ENCODE results near the gene EDIL3. TPM values are rescaled to one million over a fixed set of nuclear protein-coding genes. Genes with fewer than 3 reads are reported as not detected.

Gene EDIL3
- polyA plus RNA-seq, 2 donors, result 1.6 to 2.7 TPM

- WGBS, 2 donors, result 83 to 92% methylated on average over 4 of the region's 4 CpGs
- no peaks in the 10 kb centered on the region for H3K36me3 ChIP-seq (ENCODE audit: control insufficient read depth in 2 of 2, insufficient read depth in 2 of 2, low read length in 1 of 2)
- H3K27ac ChIP-seq (ENCODE audit: low read depth in 2 of 2, low read length in 1 of 2), result no peak overlapping the region
- H3K4me1 ChIP-seq (ENCODE audit: control insufficient read depth in 2 of 2, insufficient read depth in 2 of 2, low read length in 1 of 2), result no peaks in the 10 kb centered on the region
- no peaks in the 10 kb centered on the region for H3K27me3 ChIP-seq (ENCODE audit: control insufficient read depth in 1 of 2, insufficient read depth in 2 of 2, low read length in 2 of 2)
- no peaks in the 10 kb centered on the region for H3K9me3 ChIP-seq (ENCODE audit: control insufficient read depth in 2 of 2, insufficient read depth in 1 of 2, low read depth in 1 of 2, low read length in 1 of 2)
- H3K4me3 ChIP-seq (ENCODE audit: low read depth in 1 of 2, low read length in 2 of 2), result no peak overlapping the region
Measured at GRCh38 chr5:83983852-83984251, 400.8 kb downstream of the EDIL3 start.

GRCh38 chr5:83973925-83974815 is 410.5 kb downstream of the EDIL3 start:
- Histone ChIP-seq H3K27me3 (ENCODE audit: control insufficient read depth in 1 of 2, insufficient read depth in 2 of 2, low read length in 2 of 2) (no peaks in the 10 kb centered on the region), H3K4me1 (ENCODE audit: control insufficient read depth in 2 of 2, insufficient read depth in 2 of 2, low read length in 1 of 2) (no peaks in the 10 kb centered on the region), H3K9me3 (ENCODE audit: control insufficient read depth in 2 of 2, insufficient read depth in 1 of 2, low read depth in 1 of 2, low read length in 1 of 2) (no peaks in the 10 kb centered on the region), H3K36me3 (ENCODE audit: control insufficient read depth in 2 of 2, insufficient read depth in 2 of 2, low read length in 1 of 2) (no peaks in the 10 kb centered on the region), H3K27ac (ENCODE audit: low read depth in 2 of 2, low read length in 1 of 2) (no peak overlapping the region), H3K4me3 (ENCODE audit: low read depth in 1 of 2, low read length in 2 of 2) (no peak overlapping the region)
- WGBS, 2 donors, result 44 to 47% methylated on average over 7 of the region's 7 CpGs

GRCh38 chr5:83972909-83973308 is 411.8 kb downstream of the EDIL3 start:
- no peak overlapping the region for H3K27ac ChIP-seq (ENCODE audit: low read depth in 2 of 2, low read length in 1 of 2)
- H3K27me3 ChIP-seq (ENCODE audit: control insufficient read depth in 1 of 2, insufficient read depth in 2 of 2, low read length in 2 of 2), result no peaks in the 10 kb centered on the region
- H3K36me3 ChIP-seq (ENCODE audit: control insufficient read depth in 2 of 2, insufficient read depth in 2 of 2, low read length in 1 of 2), result no peaks in the 10 kb centered on the region
- H3K4me1 ChIP-seq (ENCODE audit: control insufficient read depth in 2 of 2, insufficient read depth in 2 of 2, low read length in 1 of 2), result no peaks in the 10 kb centered on the region
- no peak overlapping the region for H3K4me3 ChIP-seq (ENCODE audit: low read depth in 1 of 2, low read length in 2 of 2)
- no peaks in the 10 kb centered on the region for H3K9me3 ChIP-seq (ENCODE audit: control insufficient read depth in 2 of 2, insufficient read depth in 1 of 2, low read depth in 1 of 2, low read length in 1 of 2)

GRCh38 chr5:83972236-83972635 is 412.4 kb downstream of the EDIL3 start:
- no peaks in the 10 kb centered on the region for H3K9me3 ChIP-seq (ENCODE audit: control insufficient read depth in 2 of 2, insufficient read depth in 1 of 2, low read depth in 1 of 2, low read length in 1 of 2)
- H3K4me1 ChIP-seq (ENCODE audit: control insufficient read depth in 2 of 2, insufficient read depth in 2 of 2, low read length in 1 of 2), result no peaks in the 10 kb centered on the region
- no peak overlapping the region for H3K27ac ChIP-seq (ENCODE audit: low read depth in 2 of 2, low read length in 1 of 2)
- no peaks in the 10 kb centered on the region for H3K36me3 ChIP-seq (ENCODE audit: control insufficient read depth in 2 of 2, insufficient read depth in 2 of 2, low read length in 1 of 2)
- no peak overlapping the region for H3K4me3 ChIP-seq (ENCODE audit: low read depth in 1 of 2, low read length in 2 of 2)
- no peaks in the 10 kb centered on the region for H3K27me3 ChIP-seq (ENCODE audit: control insufficient read depth in 1 of 2, insufficient read depth in 2 of 2, low read length in 2 of 2)

- Histone ChIP-seq H3K36me3 (ENCODE audit: control insufficient read depth in 2 of 2, insufficient read depth in 2 of 2, low read length in 1 of 2) (no peaks in the 10 kb centered on the region), H3K27ac (ENCODE audit: low read depth in 2 of 2, low read length in 1 of 2) (no peak overlapping the region), H3K9me3 (ENCODE audit: control insufficient read depth in 2 of 2, insufficient read depth in 1 of 2, low read depth in 1 of 2, low read length in 1 of 2) (no peaks in the 10 kb centered on the region), H3K4me3 (ENCODE audit: low read depth in 1 of 2, low read length in 2 of 2) (no peak overlapping the region), H3K4me1 (ENCODE audit: control insufficient read depth in 2 of 2, insufficient read depth in 2 of 2, low read length in 1 of 2) (no peaks in the 10 kb centered on the region), H3K27me3 (ENCODE audit: control insufficient read depth in 1 of 2, insufficient read depth in 2 of 2, low read length in 2 of 2) (no peaks in the 10 kb centered on the region)
- 27 to 50% methylated on average over 1 of the region's 1 CpG for WGBS, 2 donors
Measured at GRCh38 chr5:83967417-83967816, 417.3 kb downstream of the EDIL3 start.

GRCh38 chr5:83965441-83965840 is 419.2 kb downstream of the EDIL3 start:
- Histone ChIP-seq H3K4me1 (ENCODE audit: control insufficient read depth in 2 of 2, insufficient read depth in 2 of 2, low read length in 1 of 2) (no peaks in the 10 kb centered on the region), H3K9me3 (ENCODE audit: control insufficient read depth in 2 of 2, insufficient read depth in 1 of 2, low read depth in 1 of 2, low read length in 1 of 2) (no peaks in the 10 kb centered on the region), H3K4me3 (ENCODE audit: low read depth in 1 of 2, low read length in 2 of 2) (no peak overlapping the region), H3K36me3 (ENCODE audit: control insufficient read depth in 2 of 2, insufficient read depth in 2 of 2, low read length in 1 of 2) (no peaks in the 10 kb centered on the region), H3K27ac (ENCODE audit: low read depth in 2 of 2, low read length in 1 of 2) (no peak overlapping the region), H3K27me3 (ENCODE audit: control insufficient read depth in 1 of 2, insufficient read depth in 2 of 2, low read length in 2 of 2) (no peaks in the 10 kb centered on the region)
- 42 to 52% methylated on average over 3 of the region's 3 CpGs for WGBS, 2 donors

- H3K27ac ChIP-seq (ENCODE audit: low read depth in 2 of 2, low read length in 1 of 2), result no peak overlapping the region
- H3K4me3 ChIP-seq (ENCODE audit: low read depth in 1 of 2, low read length in 2 of 2), result no peak overlapping the region
- 63 to 68% methylated on average over 1 of the region's 1 CpG for WGBS, 2 donors
- no peaks in the 10 kb centered on the region for H3K9me3 ChIP-seq (ENCODE audit: control insufficient read depth in 2 of 2, insufficient read depth in 1 of 2, low read depth in 1 of 2, low read length in 1 of 2)
- H3K4me1 ChIP-seq (ENCODE audit: control insufficient read depth in 2 of 2, insufficient read depth in 2 of 2, low read length in 1 of 2), result no peaks in the 10 kb centered on the region
- H3K27me3 ChIP-seq (ENCODE audit: control insufficient read depth in 1 of 2, insufficient read depth in 2 of 2, low read length in 2 of 2), result no peaks in the 10 kb centered on the region
- no peaks in the 10 kb centered on the region for H3K36me3 ChIP-seq (ENCODE audit: control insufficient read depth in 2 of 2, insufficient read depth in 2 of 2, low read length in 1 of 2)
Measured at GRCh38 chr5:83964271-83964670, 420.4 kb downstream of the EDIL3 start.

GRCh38 chr5:83957188-83957587 is 427.5 kb downstream of the EDIL3 start:
- Histone ChIP-seq H3K9me3 (ENCODE audit: control insufficient read depth in 2 of 2, insufficient read depth in 1 of 2, low read depth in 1 of 2, low read length in 1 of 2) (no peaks in the 10 kb centered on the region), H3K27ac (ENCODE audit: low read depth in 2 of 2, low read length in 1 of 2) (no peak overlapping the region), H3K27me3 (ENCODE audit: control insufficient read depth in 1 of 2, insufficient read depth in 2 of 2, low read length in 2 of 2) (no peaks in the 10 kb centered on the region), H3K4me3 (ENCODE audit: low read depth in 1 of 2, low read length in 2 of 2) (no peak overlapping the region), H3K4me1 (ENCODE audit: control insufficient read depth in 2 of 2, insufficient read depth in 2 of 2, low read length in 1 of 2) (no peaks in the 10 kb centered on the region), H3K36me3 (ENCODE audit: control insufficient read depth in 2 of 2, insufficient read depth in 2 of 2, low read length in 1 of 2) (no peaks in the 10 kb centered on the region)
- WGBS, 2 donors, result 91 to 98% methylated on average over 1 of the region's 1 CpG

GRCh38 chr5:83956386-83956785 is 428.3 kb downstream of the EDIL3 start:
- H3K36me3 ChIP-seq (ENCODE audit: control insufficient read depth in 2 of 2, insufficient read depth in 2 of 2, low read length in 1 of 2), result no peaks in the 10 kb centered on the region
- no peak overlapping the region for H3K27ac ChIP-seq (ENCODE audit: low read depth in 2 of 2, low read length in 1 of 2)
- H3K27me3 ChIP-seq (ENCODE audit: control insufficient read depth in 1 of 2, insufficient read depth in 2 of 2, low read length in 2 of 2), result no peaks in the 10 kb centered on the region
- H3K4me1 ChIP-seq (ENCODE audit: control insufficient read depth in 2 of 2, insufficient read depth in 2 of 2, low read length in 1 of 2), result no peaks in the 10 kb centered on the region
- H3K9me3 ChIP-seq (ENCODE audit: control insufficient read depth in 2 of 2, insufficient read depth in 1 of 2, low read depth in 1 of 2, low read length in 1 of 2), result no peaks in the 10 kb centered on the region
- no peak overlapping the region for H3K4me3 ChIP-seq (ENCODE audit: low read depth in 1 of 2, low read length in 2 of 2)

GRCh38 chr5:83955916-83956315 is 428.8 kb downstream of the EDIL3 start:
- no peak overlapping the region for H3K27ac ChIP-seq (ENCODE audit: low read depth in 2 of 2, low read length in 1 of 2)
- no peaks in the 10 kb centered on the region for H3K36me3 ChIP-seq (ENCODE audit: control insufficient read depth in 2 of 2, insufficient read depth in 2 of 2, low read length in 1 of 2)
- no peaks in the 10 kb centered on the region for H3K9me3 ChIP-seq (ENCODE audit: control insufficient read depth in 2 of 2, insufficient read depth in 1 of 2, low read depth in 1 of 2, low read length in 1 of 2)
- no peaks in the 10 kb centered on the region for H3K4me1 ChIP-seq (ENCODE audit: control insufficient read depth in 2 of 2, insufficient read depth in 2 of 2, low read length in 1 of 2)
- H3K4me3 ChIP-seq (ENCODE audit: low read depth in 1 of 2, low read length in 2 of 2), result no peak overlapping the region
- no peaks in the 10 kb centered on the region for H3K27me3 ChIP-seq (ENCODE audit: control insufficient read depth in 1 of 2, insufficient read depth in 2 of 2, low read length in 2 of 2)
- 97% methylated on average over 1 of the region's 1 CpG for WGBS, 2 donors
